CD14-positive monocyte (primary cell): ENCODE results near the gene ASMTL. TPM values are rescaled to one million over a fixed set of nuclear protein-coding genes. Genes with fewer than 3 reads are reported as not detected.
"Not testable (repeated sequence)": the region's sequence is repeated elsewhere in the genome, so short reads cannot be mapped to it uniquely, and the experiment has no call there.

Experiments used
- DNase-seq, 3 donors: peaks; one replicate each; pipeline ENCODE4 v3.0.0-alpha.2; 2011 to 2022
- H2AFZ ChIP-seq: 2 replicates; pipeline ENCODE4 v1.6.0; 2012; ENCODE audit warnings: mild to moderate bottlenecking, low read depth, low read length, inconsistent platforms; ENCODE audit not compliant: insufficient read depth, poor library complexity, severe bottlenecking
- H3K27ac ChIP-seq, 2 donors: 1 replicate in 1 of 2; 2 replicates in 1 of 2; pipeline ENCODE4 v1.5.1; 2012 to 2013; ENCODE audit warnings: low read length in 2 of 2, control low read depth in 1 of 2, inconsistent platforms in 1 of 2, low read depth in 1 of 2, mild to moderate bottlenecking in 1 of 2
- H3K27me3 ChIP-seq, 2 donors: one replicate each; pipeline versions ENCODE4 v1.6.0 to v1.6.1; 2011 to 2013; ENCODE audit warnings: low read length in 2 of 2; ENCODE audit not compliant: control insufficient read depth in 2 of 2, insufficient read depth in 2 of 2
- H3K36me3 ChIP-seq, 2 donors: replicated peaks in 1 of 2; 1 replicate in 1 of 2; 2 replicates in 1 of 2; pipeline versions ENCODE4 v1.5.1 to v1.6.1; 2012 to 2013; ENCODE audit warnings: low read length in 2 of 2, control low read depth in 1 of 2, inconsistent platforms in 1 of 2, mild to moderate bottlenecking in 1 of 2; ENCODE audit not compliant: insufficient read depth in 2 of 2, control insufficient read depth in 1 of 2
- H3K4me1 ChIP-seq, 2 donors: 1 replicate in 1 of 2; 2 replicates in 1 of 2; pipeline versions ENCODE4 v1.5.1 to v1.6.1; 2012 to 2013; ENCODE audit warnings: low read length in 2 of 2, control low read depth in 1 of 2, inconsistent platforms in 1 of 2, mild to moderate bottlenecking in 1 of 2, moderate library complexity in 1 of 2; ENCODE audit not compliant: insufficient read depth in 2 of 2, control insufficient read depth in 1 of 2
- H3K4me2 ChIP-seq: replicated peaks from 2 replicates; pipeline ENCODE3; 2012; ENCODE audit warnings: low read length, moderate library complexity, mild to moderate bottlenecking; ENCODE audit not compliant: poor library complexity, severe bottlenecking; ENCODE audit errors: extremely low read depth
- H3K4me3 ChIP-seq, 3 experiments: fragments of 200-600 bp in 1 of 3; sonication (generic) in 1 of 3; replicated peaks in 1 of 3; 1 replicate in 2 of 3; 2 replicates in 1 of 3; pipeline ENCODE4 v1.5.1; 2011 to 2013; ENCODE audit warnings: low read length in 3 of 3, mild to moderate bottlenecking in 3 of 3, control low read depth in 2 of 3, low read depth in 2 of 3, inconsistent platforms in 1 of 3, moderate library complexity in 1 of 3
- H3K79me2 ChIP-seq: 2 replicates; pipeline ENCODE4 v1.6.0; 2012; ENCODE audit warnings: mild to moderate bottlenecking, control low read depth, inconsistent platforms, low read length, moderate library complexity; ENCODE audit not compliant: insufficient read depth
- H3K9ac ChIP-seq: 2 replicates; pipeline ENCODE4 v1.6.0; 2017; ENCODE audit warnings: low read length, mild to moderate bottlenecking; ENCODE audit not compliant: insufficient read depth, poor library complexity, severe bottlenecking
- H3K9me3 ChIP-seq, 2 donors: replicated peaks in 1 of 2; 1 replicate in 1 of 2; 2 replicates in 1 of 2; pipeline versions ENCODE4 v1.5.1 to v1.6.1; 2012 to 2013; ENCODE audit warnings: low read length in 2 of 2, control low read depth in 1 of 2; ENCODE audit not compliant: control insufficient read depth in 1 of 2, insufficient read depth in 1 of 2
- H4K20me1 ChIP-seq: 2 replicates; pipeline ENCODE4 v1.6.0; 2012; ENCODE audit warnings: mild to moderate bottlenecking, low read length, control low read depth, moderate library complexity; ENCODE audit not compliant: insufficient read depth
- H3K27ac Mint-ChIP-seq, 7 donors: one replicate each; pipeline ENCODE4 v1.8.0; 2020; ENCODE audit warnings: mild to moderate bottlenecking in 7 of 7, mixed read lengths in 7 of 7, moderate library complexity in 6 of 7, inconsistent platforms in 2 of 7
- H3K27me3 Mint-ChIP-seq, 3 donors: one replicate each; pipeline ENCODE4 v1.8.0; 2021 to 2022; ENCODE audit warnings: low read depth in 3 of 3, mild to moderate bottlenecking in 3 of 3, mixed read lengths in 3 of 3, moderate library complexity in 3 of 3, inconsistent platforms in 1 of 3
- H3K36me3 Mint-ChIP-seq, 2 donors: one replicate each; pipeline ENCODE4 v1.8.0; 2020; ENCODE audit warnings: mixed read lengths in 2 of 2, inconsistent platforms in 1 of 2, mild to moderate bottlenecking in 1 of 2
- H3K4me1 Mint-ChIP-seq: one replicate; pipeline ENCODE4 v1.8.0; 2020; ENCODE audit warnings: mild to moderate bottlenecking, mixed read lengths
- H3K4me3 Mint-ChIP-seq, 2 donors: one replicate each; pipeline ENCODE4 v1.8.0; 2020; ENCODE audit warnings: mild to moderate bottlenecking in 2 of 2, mixed read lengths in 2 of 2, moderate library complexity in 1 of 2
- H3K9me3 Mint-ChIP-seq, 7 donors: one replicate each; pipeline ENCODE4 v1.8.0; 2020 to 2022; ENCODE audit warnings: mixed read lengths in 7 of 7, mild to moderate bottlenecking in 6 of 7, moderate library complexity in 6 of 7, inconsistent platforms in 2 of 7
- WGBS: methylation state at CpG from one replicate; pipeline ENCODE4 v1.1.5; 2013; ENCODE audit warnings: missing lambda C conversion rate; ENCODE audit not compliant: insufficient coverage; 5-methylcytosine and 5-hydroxymethylcytosine counted together
- intact Hi-C, 2 donors: fragments of 100-400 bp; cut with micrococcal nuclease; formaldehyde crosslinking; loops; one replicate each; pipeline versions ENCODE4 v1.15.0 to v1.15.1; 2023
- polyA plus RNA-seq, 3 donors: library from polyadenylated mRNA; depleted of rRNA in 1 of 3; unstranded in 2 of 3; stranded (reverse) in 1 of 3; fragments of 300-500 nt in 2 of 3; fragments of >200 nt in 1 of 3; fragmentation: Illumina TruSeq in 2 of 3; gene quantifications; 1 replicate in 2 of 3; 2 replicates in 1 of 3; pipeline ENCODE4 v1.2.3, GENCODE V29; 2012 to 2021
- TF ChIP-seq, protein P1 (sequence below): fragments of 200-600 bp; IDR thresholded peaks from one replicate; pipeline ENCODE4 v1.8.0; 2022; ENCODE audit warnings: antibody characterized with exemption, mild to moderate bottlenecking

ASMTL gene
- polyA plus RNA-seq, 3 donors = 19.0 to 31.5 (median 31.0) TPM

GRCh38 chrX:1475881-1476280 is 23.2 kb upstream of the ASMTL start:
- H3K36me3 Mint-ChIP-seq = peaks cover 55 to 61% of the 10 kb centered on the region in 2 donors
- Histone ChIP-seq H3K27ac (no peak overlapping the region), H3K9me3 (no peaks in the 10 kb centered on the region), H3K36me3 (peaks cover 0 to 10% of the 10 kb centered on the region in 2 donors), H3K27me3 (no peaks in the 10 kb centered on the region), H3K4me1 (peaks cover 27% of the 10 kb centered on the region in 2 donors), H2AFZ (no peak overlapping the region), H3K79me2 (peaks cover 88% of the 10 kb centered on the region), H3K4me3 (no peak overlapping the region), H3K4me2 (no peak overlapping the region), H4K20me1 (peaks cover 49% of the 10 kb centered on the region), H3K9ac (no peak overlapping the region)
- no peak for DNase-seq
- peaks cover 0 to 2% (median 1%) of the 10 kb centered on the region in 3 donors for H3K27me3 Mint-ChIP-seq
- H3K4me3 Mint-ChIP-seq = no peak overlapping the region
- intact Hi-C loops = no loop called here
- TF ChIP-seq, protein P1, sequence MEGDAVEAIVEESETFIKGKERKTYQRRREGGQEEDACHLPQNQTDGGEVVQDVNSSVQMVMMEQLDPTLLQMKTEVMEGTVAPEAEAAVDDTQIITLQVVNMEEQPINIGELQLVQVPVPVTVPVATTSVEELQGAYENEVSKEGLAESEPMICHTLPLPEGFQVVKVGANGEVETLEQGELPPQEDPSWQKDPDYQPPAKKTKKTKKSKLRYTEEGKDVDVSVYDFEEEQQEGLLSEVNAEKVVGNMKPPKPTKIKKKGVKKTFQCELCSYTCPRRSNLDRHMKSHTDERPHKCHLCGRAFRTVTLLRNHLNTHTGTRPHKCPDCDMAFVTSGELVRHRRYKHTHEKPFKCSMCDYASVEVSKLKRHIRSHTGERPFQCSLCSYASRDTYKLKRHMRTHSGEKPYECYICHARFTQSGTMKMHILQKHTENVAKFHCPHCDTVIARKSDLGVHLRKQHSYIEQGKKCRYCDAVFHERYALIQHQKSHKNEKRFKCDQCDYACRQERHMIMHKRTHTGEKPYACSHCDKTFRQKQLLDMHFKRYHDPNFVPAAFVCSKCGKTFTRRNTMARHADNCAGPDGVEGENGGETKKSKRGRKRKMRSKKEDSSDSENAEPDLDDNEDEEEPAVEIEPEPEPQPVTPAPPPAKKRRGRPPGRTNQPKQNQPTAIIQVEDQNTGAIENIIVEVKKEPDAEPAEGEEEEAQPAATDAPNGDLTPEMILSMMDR = no peak
- no CpG with 5 or more reads among the region's 1 CpG for WGBS
- H3K27ac Mint-ChIP-seq = peak overlapping the region in 1 of 7 donors; percentile 32
- H3K9me3 Mint-ChIP-seq = peaks cover 0 to 27% (median 0%) of the 10 kb centered on the region in 7 donors
- peaks cover 41% of the 10 kb centered on the region for H3K4me1 Mint-ChIP-seq

DNA sequence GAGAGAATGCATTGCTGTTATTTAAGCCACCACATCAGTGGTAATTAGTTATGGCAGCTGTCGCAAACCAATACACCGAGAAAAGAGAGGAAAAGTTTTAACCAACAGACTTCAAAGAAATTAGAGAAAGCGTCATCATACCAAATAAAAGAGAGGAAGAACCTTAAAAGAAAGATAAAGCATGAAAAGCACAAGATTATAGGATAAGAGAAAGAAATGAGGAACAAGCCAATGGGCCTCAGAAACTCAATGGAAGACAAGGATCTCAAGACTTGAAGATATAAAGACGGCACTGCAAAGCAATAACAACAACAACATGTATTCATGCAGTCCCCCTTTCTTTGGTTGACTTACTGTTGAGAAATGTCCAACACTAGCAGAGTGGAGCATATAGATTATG is 22.8 kb upstream of the ASMTL start:
- TF ChIP-seq, protein P1 = no peak
- Histone ChIP-seq H2AFZ (no peak overlapping the region), H3K4me3 (no peak overlapping the region), H3K4me2 (no peak overlapping the region), H3K4me1 (peaks cover 23 to 25% of the 10 kb centered on the region in 2 donors), H3K36me3 (peaks cover 0 to 10% of the 10 kb centered on the region in 2 donors), H3K9ac (no peak overlapping the region), H3K27me3 (no peaks in the 10 kb centered on the region), H3K27ac (no peak overlapping the region), H3K9me3 (no peaks in the 10 kb centered on the region), H4K20me1 (peaks cover 49% of the 10 kb centered on the region), H3K79me2 (peaks cover 88% of the 10 kb centered on the region)
- H3K9me3 Mint-ChIP-seq = peaks cover 0 to 27% (median 0%) of the 10 kb centered on the region in 7 donors
- peaks cover 0 to 2% (median 1%) of the 10 kb centered on the region in 3 donors for H3K27me3 Mint-ChIP-seq
- peak overlapping the region in 3 of 7 donors; percentile 48 to 61 (median 60) for H3K27ac Mint-ChIP-seq
- no CpG with 5 or more reads among the region's 4 CpGs for WGBS
- H3K36me3 Mint-ChIP-seq = peaks cover 58 to 61% of the 10 kb centered on the region in 2 donors
- no peak overlapping the region for H3K4me3 Mint-ChIP-seq
- DNase-seq = no peak
- intact Hi-C loops = no loop called here
- H3K4me1 Mint-ChIP-seq = peaks cover 42% of the 10 kb centered on the region

DNA sequence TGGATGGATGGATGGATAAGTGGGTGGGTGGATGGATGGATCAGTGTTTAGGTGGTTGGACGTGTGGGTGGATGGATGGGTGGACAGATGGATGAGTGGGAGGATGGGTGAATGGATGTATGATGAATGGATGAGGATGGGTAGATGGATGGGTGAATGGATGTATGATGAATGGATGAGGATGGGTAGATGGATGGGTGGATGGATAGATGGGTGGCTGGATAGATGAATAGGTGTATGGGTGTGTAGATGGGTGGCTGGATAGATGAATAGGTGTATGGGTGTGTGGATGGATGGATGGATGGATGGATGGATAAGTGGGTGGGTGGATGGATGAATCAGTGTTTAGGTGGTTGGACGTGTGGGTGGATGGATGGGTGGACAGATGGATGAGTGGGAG is 21.9 kb upstream of the ASMTL start:
- H3K9ac ChIP-seq, intact Hi-C loops, H3K4me3 Mint-ChIP-seq, H2AFZ ChIP-seq, H3K9me3 ChIP-seq, H3K27me3 ChIP-seq, H3K27ac ChIP-seq, H3K27me3 Mint-ChIP-seq, H3K4me2 ChIP-seq, DNase-seq, H3K27ac Mint-ChIP-seq, H3K4me3 ChIP-seq: not testable (repeated sequence)
- H4K20me1 ChIP-seq = peaks cover 49% of the 10 kb centered on the region
- peaks cover 0 to 10% of the 10 kb centered on the region in 2 donors for H3K36me3 ChIP-seq
- peaks cover 42% of the 10 kb centered on the region for H3K4me1 Mint-ChIP-seq
- 95% methylated on average over 2 of the region's 2 CpGs for WGBS
- H3K79me2 ChIP-seq = peaks cover 88% of the 10 kb centered on the region
- peaks cover 0 to 27% (median 0%) of the 10 kb centered on the region in 7 donors for H3K9me3 Mint-ChIP-seq
- peaks cover 50 to 52% of the 10 kb centered on the region in 2 donors for H3K36me3 Mint-ChIP-seq
- H3K4me1 ChIP-seq = peaks cover 17 to 27% of the 10 kb centered on the region in 2 donors
